A549 (cell line): ENCODE measurements around the gene TSPEAR. TPM values are rescaled to one million over a fixed set of nuclear protein-coding genes. Genes with fewer than 3 reads are reported as not detected.

Source experiments
- ATAC-seq, 2 experiments: fragments of 200-7000 bp in 1 of 2; fragments of >200 bp in 1 of 2; cut with Nextera tagmentation in 1 of 2; cut with Tn5 transposase in 1 of 2; 3 replicates each; pipeline versions ENCODE4 v1.8.0 to v1.9.1; 2018 to 2020; ENCODE audit warnings: mild to moderate bottlenecking in 1 of 2, moderate library complexity in 1 of 2
- CTCF ChIA-PET: fragments of 300-600 bp; sonication (Branson Sonifier 250); formaldehyde crosslinking; extraction: SDS; loops from one replicate; lab custom pipeline; 2021; ENCODE audit warnings: antibody characterized with exemption, inconsistent platforms; lab: Yijun Ruan, JAX
- POLR2A ChIA-PET: fragments of 350-600 bp; formaldehyde crosslinking; extraction: SDS; loops from one replicate; lab custom pipeline; 2021; ENCODE audit warnings: antibody characterized with exemption, inconsistent platforms; lab: Yijun Ruan, JAX
- DNase-seq, 2 experiments: peaks; one replicate each; pipeline versions ENCODE4 v3.0.0 to v3.0.0-alpha.2; 2011 to 2016; ENCODE audit warnings: low read depth in 1 of 2, low spot score in 1 of 2
- FAIRE-seq: peaks from 2 replicates; lab custom pipeline; 2011; peaks lifted over from hg19 to GRCh38; lab: Jason Lieb, UNC
- H3K27ac ChIP-seq, 2 experiments: fragments of >200 bp; sonication (Bioruptor Twin); formaldehyde crosslinking; 3 replicates each; pipeline ENCODE4 v1.5.1; 2016 to 2017
- H3K4me1 ChIP-seq: fragments of >200 bp; sonication (Bioruptor Twin); formaldehyde crosslinking; 3 replicates; pipeline ENCODE4 v1.6.1; 2016
- H3K4me2 ChIP-seq: fragments of >200 bp; sonication (Bioruptor Twin); formaldehyde crosslinking; 3 replicates; pipeline ENCODE4 v1.6.1; 2016
- H3K4me3 ChIP-seq: fragments of >200 bp; sonication (Bioruptor Twin); formaldehyde crosslinking; 3 replicates; pipeline ENCODE4 v1.5.1; 2016
- H3K9me3 ChIP-seq: fragments of >200 bp; sonication (Bioruptor Twin); formaldehyde crosslinking; 3 replicates; pipeline ENCODE4 v1.6.1; 2016
- BHLHE40 ChIP-seq: IDR thresholded peaks from 2 replicates; pipeline ENCODE4 v1.6.1; 2012; ENCODE audit warnings: low read depth, low read length, inconsistent platforms
- CBX2 ChIP-seq: fragments of 200-600 bp; sonication (generic); IDR thresholded peaks from 2 replicates; pipeline ENCODE4 v1.6.1; 2016; ENCODE audit warnings: low read depth, mild to moderate bottlenecking, borderline replicate concordance
- CEBPB ChIP-seq, 2 experiments: fragments of >200 bp in 1 of 2; sonication (Bioruptor Twin) in 1 of 2; formaldehyde crosslinking in 1 of 2; IDR thresholded peaks; 2 replicates each; pipeline ENCODE4 v1.6.1; 2012 to 2016
- CHD2 ChIP-seq: fragments of 150-350 bp; IDR thresholded peaks from 2 replicates; pipeline ENCODE4 v1.6.1; 2014; ENCODE audit warnings: low read length; ENCODE audit not compliant: partially characterized antibody
- FOSL2 ChIP-seq, 2 experiments: fragments of 450-650 bp in 1 of 2; fragments of >200 bp in 1 of 2; sonication (Bioruptor Twin) in 1 of 2; formaldehyde crosslinking; IDR thresholded peaks; 2 replicates each; pipeline versions ENCODE4 v1.5.0 to v1.6.1; 2016 to 2020; ENCODE audit warnings: mild to moderate bottlenecking in 1 of 2, moderate library complexity in 1 of 2
- JUN ChIP-seq, 2 experiments: fragments of >200 bp; sonication (Bioruptor Twin); formaldehyde crosslinking; IDR thresholded peaks; 2 replicates in 1 of 2; 3 replicates in 1 of 2; pipeline ENCODE4 v1.6.1; 2016 to 2017
- MYC ChIP-seq: IDR thresholded peaks from 2 replicates; pipeline ENCODE4 v1.6.1; 2012; ENCODE audit warnings: mild to moderate bottlenecking, inconsistent platforms, low read length, improper control_type of control experiment, borderline replicate concordance
- NFE2L2 ChIP-seq: fragments of 150-350 bp; conservative IDR thresholded peaks from 2 replicates; pipeline ENCODE4 v1.6.1; 2014; ENCODE audit warnings: low read length
- NPAS2 ChIP-seq: fragments of 250-450 bp; sonication (Bioruptor Pico); IDR thresholded peaks from 2 replicates; pipeline ENCODE4 v1.8.0; 2022; ENCODE audit warnings: mild to moderate bottlenecking, moderate library complexity, borderline replicate concordance
- NR3C1 ChIP-seq: fragments of >200 bp; sonication (Bioruptor Twin); formaldehyde crosslinking; IDR thresholded peaks from 3 replicates; pipeline ENCODE4 v1.6.1; 2017
- RAD21 ChIP-seq, 2 experiments: fragments of >200 bp in 1 of 2; sonication (Bioruptor Twin) in 1 of 2; formaldehyde crosslinking in 1 of 2; IDR thresholded peaks in 1 of 2; conservative IDR thresholded peaks in 1 of 2; 2 replicates in 1 of 2; 3 replicates in 1 of 2; pipeline ENCODE4 v1.6.1; 2012 to 2018; ENCODE audit warnings: inconsistent platforms in 1 of 2
- TFCP2L1 ChIP-seq: fragments of 250-450 bp; sonication (Bioruptor Pico); IDR thresholded peaks from 2 replicates; pipeline ENCODE4 v1.5.0; 2021; ENCODE audit warnings: mild to moderate bottlenecking
- WGBS: methylation state at CpG from one replicate; pipeline ENCODE4 v1.1.6; 2017; ENCODE audit errors: missing lambda C conversion rate; 5-methylcytosine and 5-hydroxymethylcytosine counted together
- polyA plus RNA-seq, 4 experiments: library from polyadenylated mRNA; depleted of rRNA in 3 of 4; stranded (reverse); fragments of >200 nt; fragmentation: RNase III in 1 of 4; extraction: RNeasy Plus Mini Kit Qiagen cat#74134 plus additional on column Dnase treatment in 1 of 4; gene quantifications; 2 replicates in 3 of 4; 3 replicates in 1 of 4; pipeline ENCODE4 v1.2.3, GENCODE V29; 2011 to 2017
- TF ChIP-seq, protein P1 (sequence below): fragments of >200 bp; sonication (Bioruptor Twin); formaldehyde crosslinking; IDR thresholded peaks from 3 replicates; pipeline ENCODE4 v1.5.1; 2016
- TF ChIP-seq, protein P2 (sequence below): IDR thresholded peaks from 2 replicates; pipeline ENCODE4 v1.6.1; 2012; ENCODE audit warnings: low read depth, borderline replicate concordance
- TF ChIP-seq, protein P3 (sequence below): fragments of 250-450 bp; sonication (Bioruptor Pico); IDR thresholded peaks from 2 replicates; pipeline ENCODE4 v1.5.0; 2020; ENCODE audit warnings: low read depth, mild to moderate bottlenecking, moderate library complexity
- TF ChIP-seq, protein P4 (sequence below): fragments of 450-650 bp; IDR thresholded peaks from 2 replicates; pipeline ENCODE4 v1.6.1; 2014; ENCODE audit warnings: antibody characterized with exemption
- TF ChIP-seq, protein P5 (sequence below): IDR thresholded peaks from 2 replicates; pipeline ENCODE4 v1.6.1; 2012
- TF ChIP-seq, protein P6 (sequence below): fragments of >200 bp; sonication (Bioruptor Twin); formaldehyde crosslinking; IDR thresholded peaks from 2 replicates; pipeline ENCODE4 v1.6.1; 2016

TSPEAR gene
- polyA plus RNA-seq, 2 of the 4 experiments (the other 2 are of a cell fraction): not detected

DNA sequence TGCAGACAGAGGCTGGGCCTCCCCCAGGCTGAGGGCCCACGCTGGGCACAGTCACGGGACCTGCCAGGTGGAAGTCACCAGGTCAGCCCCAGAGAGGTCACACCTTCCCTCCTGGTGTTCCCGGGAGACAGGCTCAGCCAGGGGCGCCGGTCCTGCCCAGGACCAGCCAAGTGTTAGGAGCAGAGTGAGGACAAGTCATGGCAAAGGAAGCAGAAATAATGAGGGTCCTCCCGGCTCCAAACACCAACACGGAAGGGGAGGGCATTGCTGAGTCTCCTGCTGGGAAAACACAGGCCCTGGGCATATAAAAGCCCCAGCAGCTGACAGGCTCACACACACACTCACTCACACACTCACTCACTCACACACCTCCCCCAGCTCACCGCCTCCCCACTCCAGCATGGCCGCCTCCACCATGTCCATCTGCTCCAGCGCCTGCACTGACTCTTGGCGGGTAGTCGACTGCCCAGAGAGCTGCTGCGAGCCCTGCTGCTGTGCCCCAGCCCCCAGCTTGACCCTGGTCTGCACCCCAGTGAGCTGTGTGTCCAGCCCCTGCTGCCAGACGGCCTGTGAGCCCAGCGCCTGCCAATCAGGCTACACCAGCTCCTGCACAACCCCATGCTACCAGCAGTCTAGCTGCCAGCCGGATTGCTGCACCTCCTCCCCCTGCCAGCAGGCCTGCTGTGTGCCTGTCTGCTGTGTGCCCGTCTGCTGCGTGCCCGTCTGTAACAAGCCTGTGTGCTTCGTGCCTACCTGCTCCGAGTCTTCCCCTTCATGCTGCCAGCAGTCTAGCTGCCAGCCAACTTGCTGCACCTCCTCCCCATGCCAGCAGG lies 74.1 kb downstream of the TSPEAR start, which contains the start of gene KRTAP10-10 (continued):
- TF ChIP-seq NFE2L2 (no peak), NR3C1 (no peak), NPAS2 (CRISPR knock-in tag) (no peak)
- TF ChIP-seq, protein P1, sequence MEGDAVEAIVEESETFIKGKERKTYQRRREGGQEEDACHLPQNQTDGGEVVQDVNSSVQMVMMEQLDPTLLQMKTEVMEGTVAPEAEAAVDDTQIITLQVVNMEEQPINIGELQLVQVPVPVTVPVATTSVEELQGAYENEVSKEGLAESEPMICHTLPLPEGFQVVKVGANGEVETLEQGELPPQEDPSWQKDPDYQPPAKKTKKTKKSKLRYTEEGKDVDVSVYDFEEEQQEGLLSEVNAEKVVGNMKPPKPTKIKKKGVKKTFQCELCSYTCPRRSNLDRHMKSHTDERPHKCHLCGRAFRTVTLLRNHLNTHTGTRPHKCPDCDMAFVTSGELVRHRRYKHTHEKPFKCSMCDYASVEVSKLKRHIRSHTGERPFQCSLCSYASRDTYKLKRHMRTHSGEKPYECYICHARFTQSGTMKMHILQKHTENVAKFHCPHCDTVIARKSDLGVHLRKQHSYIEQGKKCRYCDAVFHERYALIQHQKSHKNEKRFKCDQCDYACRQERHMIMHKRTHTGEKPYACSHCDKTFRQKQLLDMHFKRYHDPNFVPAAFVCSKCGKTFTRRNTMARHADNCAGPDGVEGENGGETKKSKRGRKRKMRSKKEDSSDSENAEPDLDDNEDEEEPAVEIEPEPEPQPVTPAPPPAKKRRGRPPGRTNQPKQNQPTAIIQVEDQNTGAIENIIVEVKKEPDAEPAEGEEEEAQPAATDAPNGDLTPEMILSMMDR: no peak

DNA sequence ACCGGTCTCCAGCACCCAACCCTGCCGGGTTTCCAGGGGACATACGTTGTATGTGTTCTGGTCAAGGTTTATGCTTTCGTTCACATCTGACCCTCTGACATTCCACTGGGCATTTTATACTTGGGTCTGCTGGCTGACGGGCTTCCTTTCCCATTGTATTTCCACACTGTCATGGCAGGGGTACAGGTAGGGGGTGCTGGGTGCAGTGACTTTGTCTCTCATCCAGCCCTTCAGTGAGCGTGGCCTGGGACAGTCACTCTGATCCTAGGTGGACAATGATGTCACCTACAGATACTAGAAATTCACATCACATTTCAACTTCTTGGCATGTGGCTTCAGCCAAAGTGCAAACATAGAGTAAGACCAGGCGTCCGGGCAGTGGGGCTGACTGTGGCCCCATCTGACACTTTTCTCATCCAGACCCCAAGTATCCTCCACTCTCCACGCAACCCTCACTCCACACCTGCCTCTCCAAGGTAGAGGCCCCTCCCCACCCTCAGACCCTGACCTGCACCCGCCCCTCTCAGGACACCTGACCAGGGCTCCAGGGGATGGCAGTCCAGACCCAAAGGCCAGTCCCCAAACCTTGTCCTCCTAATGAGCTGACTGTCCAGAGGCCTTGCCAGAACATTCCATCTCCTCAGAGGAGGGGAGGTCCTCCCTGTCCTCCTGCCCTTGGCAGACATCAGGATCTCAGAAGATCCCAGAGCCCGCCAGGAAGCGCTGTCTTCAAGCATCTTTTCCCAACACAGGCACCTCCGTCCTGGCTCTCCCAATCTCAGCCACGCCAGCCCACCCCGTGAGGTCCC lies 75.0 kb downstream of the TSPEAR start:
- DNase-seq (no peak), FAIRE-seq (no peak), ATAC-seq (no peak)
- Histone ChIP-seq H3K4me1 (no peaks in the 10 kb centered on the region), H3K4me3 (no peak overlapping the region), H3K27ac (no peak overlapping the region), H3K4me2 (no peak overlapping the region), H3K9me3 (peaks cover 9% of the 10 kb centered on the region; the same call in 2 of the 3 replicates)
- ChIA-PET CTCF (interaction anchor here (1.2 kb wide), 1 partner anchor 15 kb away, joined by 3 read pairs; no protein-coding TSS in a partner anchor), POLR2A (no interaction called here)
- WGBS: 47% methylated on average over 9 of the region's 15 CpGs
- TF ChIP-seq, protein P2, sequence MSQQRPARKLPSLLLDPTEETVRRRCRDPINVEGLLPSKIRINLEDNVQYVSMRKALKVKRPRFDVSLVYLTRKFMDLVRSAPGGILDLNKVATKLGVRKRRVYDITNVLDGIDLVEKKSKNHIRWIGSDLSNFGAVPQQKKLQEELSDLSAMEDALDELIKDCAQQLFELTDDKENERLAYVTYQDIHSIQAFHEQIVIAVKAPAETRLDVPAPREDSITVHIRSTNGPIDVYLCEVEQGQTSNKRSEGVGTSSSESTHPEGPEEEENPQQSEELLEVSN: no peak
- TF ChIP-seq, protein P1: no peak
- TF ChIP-seq JUN (IDR thresholded peaks at IDR 0.05): no peak
- TF ChIP-seq CEBPB (IDR thresholded peaks at IDR 0.05): no peak
- TF ChIP-seq, protein P3, sequence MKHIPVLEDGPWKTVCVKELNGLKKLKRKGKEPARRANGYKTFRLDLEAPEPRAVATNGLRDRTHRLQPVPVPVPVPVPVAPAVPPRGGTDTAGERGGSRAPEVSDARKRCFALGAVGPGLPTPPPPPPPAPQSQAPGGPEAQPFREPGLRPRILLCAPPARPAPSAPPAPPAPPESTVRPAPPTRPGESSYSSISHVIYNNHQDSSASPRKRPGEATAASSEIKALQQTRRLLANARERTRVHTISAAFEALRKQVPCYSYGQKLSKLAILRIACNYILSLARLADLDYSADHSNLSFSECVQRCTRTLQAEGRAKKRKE (CRISPR knock-in tag): no peak
- TF ChIP-seq RAD21 (conservative IDR thresholded peaks at IDR 0.05 in 1 of 2, IDR thresholded peaks at IDR 0.05 in 1 of 2): no peak
- TF ChIP-seq FOSL2 (IDR thresholded peaks at IDR 0.05): no peak
- TF ChIP-seq FOSL2 (CRISPR knock-in tag; IDR thresholded peaks at IDR 0.05): no peak
- TF ChIP-seq CBX2: no peak
- TF ChIP-seq MYC: no peak
- no peak for TF ChIP-seq CHD2
- TF ChIP-seq, protein P4, sequence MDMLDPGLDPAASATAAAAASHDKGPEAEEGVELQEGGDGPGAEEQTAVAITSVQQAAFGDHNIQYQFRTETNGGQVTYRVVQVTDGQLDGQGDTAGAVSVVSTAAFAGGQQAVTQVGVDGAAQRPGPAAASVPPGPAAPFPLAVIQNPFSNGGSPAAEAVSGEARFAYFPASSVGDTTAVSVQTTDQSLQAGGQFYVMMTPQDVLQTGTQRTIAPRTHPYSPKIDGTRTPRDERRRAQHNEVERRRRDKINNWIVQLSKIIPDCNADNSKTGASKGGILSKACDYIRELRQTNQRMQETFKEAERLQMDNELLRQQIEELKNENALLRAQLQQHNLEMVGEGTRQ: no peak
- no peak for TF ChIP-seq TFCP2L1 (CRISPR knock-in tag)
- TF ChIP-seq BHLHE40: no peak
- TF ChIP-seq, protein P5, sequence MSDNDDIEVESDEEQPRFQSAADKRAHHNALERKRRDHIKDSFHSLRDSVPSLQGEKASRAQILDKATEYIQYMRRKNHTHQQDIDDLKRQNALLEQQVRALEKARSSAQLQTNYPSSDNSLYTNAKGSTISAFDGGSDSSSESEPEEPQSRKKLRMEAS: no peak
- TF ChIP-seq, protein P6, sequence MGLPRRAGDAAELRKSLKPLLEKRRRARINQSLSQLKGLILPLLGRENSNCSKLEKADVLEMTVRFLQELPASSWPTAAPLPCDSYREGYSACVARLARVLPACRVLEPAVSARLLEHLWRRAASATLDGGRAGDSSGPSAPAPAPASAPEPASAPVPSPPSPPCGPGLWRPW: no peak
- TF ChIP-seq NPAS2 (CRISPR knock-in tag): no peak
